A549 treated with DMSO at 1 μM for 4 hours (cell line): ENCODE measurements around the gene PLEKHB1. TPM values are rescaled to one million over a fixed set of nuclear protein-coding genes. Genes with fewer than 3 reads are reported as not detected.

ENCODE experiments used
- total RNA-seq: library from RNA; stranded (reverse); fragments of 200-300 nt; extraction: Qiagen RNA extraction; gene quantifications from 5 replicates; pipeline ENCODE4 v1.2.3, GENCODE V29; 2022; ENCODE audit warnings: low read depth

PLEKHB1 gene, protein sequence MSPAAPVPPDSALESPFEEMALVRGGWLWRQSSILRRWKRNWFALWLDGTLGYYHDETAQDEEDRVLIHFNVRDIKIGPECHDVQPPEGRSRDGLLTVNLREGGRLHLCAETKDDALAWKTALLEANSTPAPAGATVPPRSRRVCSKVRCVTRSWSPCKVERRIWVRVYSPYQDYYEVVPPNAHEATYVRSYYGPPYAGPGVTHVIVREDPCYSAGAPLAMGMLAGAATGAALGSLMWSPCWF
- 0.54 to 1.0 TPM (median 0.73 TPM) in 5 replicates for total RNA-seq

DNA sequence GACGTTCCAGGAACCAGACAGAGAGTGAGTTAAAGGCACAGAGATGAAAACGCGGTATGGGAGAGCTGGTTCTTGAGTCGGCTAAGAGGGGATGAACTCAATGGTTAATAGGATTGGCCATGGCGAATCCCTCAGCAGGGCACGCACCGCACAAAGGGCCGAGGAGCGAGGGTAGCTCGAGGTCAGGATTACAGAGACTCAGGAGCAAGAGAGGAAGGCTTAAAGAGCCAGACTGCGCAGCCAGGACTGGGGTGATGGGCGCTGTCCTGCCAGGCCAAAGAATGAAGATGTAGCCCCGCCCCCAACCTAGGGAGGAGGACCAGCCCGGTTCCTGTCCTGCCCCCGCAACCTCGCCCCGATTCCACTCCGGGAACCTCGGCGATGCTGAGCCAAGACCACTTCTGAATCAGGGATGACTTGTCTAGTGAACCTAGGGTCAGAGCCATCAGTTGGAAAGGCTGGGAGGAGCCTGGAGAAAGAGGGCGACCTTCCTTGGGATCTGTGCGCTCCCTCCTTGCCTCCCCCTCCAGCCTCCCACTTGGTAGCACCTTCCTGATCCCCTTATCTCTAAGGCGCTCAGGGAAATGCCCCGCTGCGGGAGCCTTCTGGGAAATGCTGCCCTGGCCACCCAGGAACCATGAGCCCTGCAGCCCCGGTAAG, at the start of gene PLEKHB1:
PLEKHB1 (plus strand) TSS at position 610 of the 660 bp plus-strand sequence; CDS start at position 638, 28 bp downstream.

GRCh38 chr11:73597956-73598718, 48.2 kb upstream of the PLEKHB1 start, which contains the start of gene FAM168A:
Gene FAM168A, minus strand, starts transcription at chr11:73598112. Its CDS starts 129,638 bp downstream, at chr11:73468474.

Other genes starting within 250 kb of the PLEKHB1 start
- gene FAM168A, start 48.5 kb upstream of the PLEKHB1 start, total RNA-seq = 12.0 to 17.6 TPM (median 15.2 TPM) in 5 replicates
- gene RAB6A, start 114.5 kb downstream of the PLEKHB1 start, total RNA-seq = 49.9 to 73.0 TPM (median 63.4 TPM) in 5 replicates
- gene MRPL48, start 141.3 kb downstream of the PLEKHB1 start, total RNA-seq = 45.6 to 54.8 TPM (median 51.9 TPM) in 5 replicates
- 129 to 143 TPM (median 133 TPM) in 5 replicates for gene COA4, start 230.3 kb downstream of the PLEKHB1 start, total RNA-seq
- gene PAAF1, start 230.4 kb downstream of the PLEKHB1 start, total RNA-seq = 11.6 to 13.0 TPM (median 12.3 TPM) in 5 replicates